Bronchial epithelial cell (primary cell): Measurements from ENCODE around the gene GIT2. TPM values are rescaled to one million over a fixed set of nuclear protein-coding genes. Genes with fewer than 3 reads are reported as not detected.
"Not testable (repeated sequence)": the region's sequence is repeated elsewhere in the genome, so short reads cannot be mapped to it uniquely, and the experiment has no call there.

Experiments
- DNase-seq: peaks from one replicate; pipeline ENCODE4 v3.0.0-alpha.2; 2010; ENCODE audit warnings: low read depth
- FAIRE-seq: peaks from 2 replicates; lab custom pipeline; 2011; peaks lifted over from hg19 to GRCh38; lab: Jason Lieb, UNC
- H3K27me3 ChIP-seq: 2 replicates; pipeline ENCODE4 v1.5.1; 2011; ENCODE audit warnings: low read length; ENCODE audit not compliant: control insufficient read depth, insufficient read depth
- H3K36me3 ChIP-seq: 2 replicates; pipeline ENCODE4 v1.5.1; 2011; ENCODE audit warnings: low read length; ENCODE audit not compliant: control insufficient read depth, insufficient read depth
- H3K4me3 ChIP-seq: 2 replicates; pipeline ENCODE4 v1.5.1; 2011; ENCODE audit warnings: mild to moderate bottlenecking, low read depth, low read length, control low read depth
- total RNA-seq: library from RNA; depleted of rRNA; stranded (reverse); fragments of >200 nt; gene quantifications from 2 replicates; pipeline ENCODE4 v1.2.1, GENCODE V29; 2014
- TF ChIP-seq, protein P1 (sequence below): IDR thresholded peaks from 2 replicates; pipeline ENCODE4 v1.5.1; 2011; ENCODE audit warnings: mild to moderate bottlenecking, moderate library complexity, low read length, control low read depth, inconsistent platforms; ENCODE audit not compliant: insufficient read depth, severe bottlenecking

Gene GIT2
- total RNA-seq, 1 donor from 2014 or later: 22.4 TPM

DNA sequence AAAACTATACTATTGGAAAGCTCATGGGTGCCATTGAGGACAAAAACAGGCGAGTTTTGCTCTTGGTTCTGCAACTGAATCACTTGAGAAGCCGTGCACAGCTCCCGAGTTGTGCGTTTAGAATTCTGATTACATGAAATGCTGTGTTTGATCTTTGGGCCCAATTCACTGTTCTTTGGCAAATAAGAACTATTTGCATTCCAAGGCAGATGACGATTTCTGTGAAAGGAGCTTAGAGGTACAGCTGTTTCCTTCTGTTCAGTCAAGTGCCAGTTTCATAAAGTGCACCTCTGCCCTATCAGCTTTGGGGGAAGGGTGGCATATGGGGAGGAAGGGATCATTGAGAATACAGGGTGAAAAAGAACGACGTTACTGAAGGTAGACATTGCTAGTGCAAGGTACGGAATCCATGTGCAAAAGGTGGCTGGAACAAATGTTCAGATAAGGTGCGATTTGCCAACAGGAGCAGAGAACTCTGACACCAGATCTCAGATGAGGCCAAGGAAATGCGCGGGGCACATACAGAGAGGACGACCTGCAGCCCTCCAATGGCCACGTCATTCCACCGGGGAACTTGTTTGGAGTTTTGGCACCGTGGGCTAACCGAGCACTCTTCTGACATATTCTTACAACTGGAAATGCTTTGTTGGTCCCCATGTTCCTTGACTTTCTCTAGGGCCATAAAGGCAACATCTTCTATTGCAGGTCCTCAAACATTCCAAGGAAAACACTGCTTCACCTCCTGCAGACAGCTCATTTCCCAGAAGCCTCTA is 66.0 kb downstream of the GIT2 start:
- H3K27me3 ChIP-seq: no peaks in the 10 kb centered on the region
- H3K4me3 ChIP-seq: no peak overlapping the region
- TF ChIP-seq, protein P1, sequence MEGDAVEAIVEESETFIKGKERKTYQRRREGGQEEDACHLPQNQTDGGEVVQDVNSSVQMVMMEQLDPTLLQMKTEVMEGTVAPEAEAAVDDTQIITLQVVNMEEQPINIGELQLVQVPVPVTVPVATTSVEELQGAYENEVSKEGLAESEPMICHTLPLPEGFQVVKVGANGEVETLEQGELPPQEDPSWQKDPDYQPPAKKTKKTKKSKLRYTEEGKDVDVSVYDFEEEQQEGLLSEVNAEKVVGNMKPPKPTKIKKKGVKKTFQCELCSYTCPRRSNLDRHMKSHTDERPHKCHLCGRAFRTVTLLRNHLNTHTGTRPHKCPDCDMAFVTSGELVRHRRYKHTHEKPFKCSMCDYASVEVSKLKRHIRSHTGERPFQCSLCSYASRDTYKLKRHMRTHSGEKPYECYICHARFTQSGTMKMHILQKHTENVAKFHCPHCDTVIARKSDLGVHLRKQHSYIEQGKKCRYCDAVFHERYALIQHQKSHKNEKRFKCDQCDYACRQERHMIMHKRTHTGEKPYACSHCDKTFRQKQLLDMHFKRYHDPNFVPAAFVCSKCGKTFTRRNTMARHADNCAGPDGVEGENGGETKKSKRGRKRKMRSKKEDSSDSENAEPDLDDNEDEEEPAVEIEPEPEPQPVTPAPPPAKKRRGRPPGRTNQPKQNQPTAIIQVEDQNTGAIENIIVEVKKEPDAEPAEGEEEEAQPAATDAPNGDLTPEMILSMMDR: no peak
- DNase-seq: no peak
- peak; percentile 7 for FAIRE-seq
- H3K36me3 ChIP-seq: peaks cover 8% of the 10 kb centered on the region

DNA sequence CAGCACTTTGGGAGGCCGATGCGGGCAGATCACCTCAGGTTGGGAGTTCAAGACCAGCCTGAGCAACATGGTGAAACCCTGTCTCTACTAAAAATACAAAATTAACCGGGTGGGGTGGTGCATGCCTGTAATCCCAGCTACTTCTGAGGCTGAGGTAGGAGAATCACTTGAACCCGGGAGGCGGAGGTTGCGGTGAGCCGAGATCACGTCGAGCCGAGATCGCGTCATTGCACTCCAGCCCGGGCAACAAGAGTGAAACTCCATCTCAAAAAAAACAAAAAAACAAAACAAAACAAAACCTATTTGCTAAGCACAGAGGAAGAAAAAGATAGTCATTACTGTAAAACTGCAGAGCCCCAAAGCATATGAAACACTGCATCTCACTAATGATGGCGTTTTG is 66.8 kb downstream of the GIT2 start:
- not testable (repeated sequence) for H3K36me3 ChIP-seq, H3K27me3 ChIP-seq, H3K4me3 ChIP-seq, FAIRE-seq, DNase-seq

DNA sequence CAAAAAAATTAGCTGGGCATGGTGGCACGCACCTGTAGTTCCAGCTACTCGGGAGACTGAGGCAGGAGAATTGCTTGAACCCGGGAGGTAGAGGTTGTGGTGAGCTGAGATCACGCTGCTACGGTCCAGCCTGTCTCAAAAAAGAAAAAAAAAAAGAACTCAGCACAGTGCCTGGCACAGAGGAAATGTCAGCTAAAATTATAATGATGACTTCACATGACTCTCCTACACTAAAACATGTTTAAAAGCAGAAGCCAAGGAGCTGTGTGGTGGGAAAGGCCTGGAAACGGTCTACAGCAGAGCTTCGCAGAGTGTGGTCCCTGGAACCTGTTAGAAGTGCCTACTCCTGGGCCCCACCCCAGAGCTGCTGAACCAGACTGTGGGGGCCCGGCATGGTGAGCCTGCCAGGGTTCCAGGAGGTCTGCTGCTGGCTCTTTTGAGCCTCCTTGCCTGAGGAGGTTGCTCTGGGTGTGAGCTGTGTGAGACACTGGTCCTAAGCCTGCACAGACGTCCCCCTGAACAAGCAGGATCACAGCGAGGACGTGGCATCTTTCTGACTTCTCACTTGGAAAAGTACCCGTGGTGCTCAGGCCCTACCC is 68.0 kb downstream of the GIT2 start:
- DNase-seq: no peak
- Histone ChIP-seq H3K4me3 (no peak overlapping the region), H3K36me3 (peaks cover 8% of the 10 kb centered on the region), H3K27me3 (no peaks in the 10 kb centered on the region)
- FAIRE-seq: no peak
- TF ChIP-seq, protein P1: no peak

DNA sequence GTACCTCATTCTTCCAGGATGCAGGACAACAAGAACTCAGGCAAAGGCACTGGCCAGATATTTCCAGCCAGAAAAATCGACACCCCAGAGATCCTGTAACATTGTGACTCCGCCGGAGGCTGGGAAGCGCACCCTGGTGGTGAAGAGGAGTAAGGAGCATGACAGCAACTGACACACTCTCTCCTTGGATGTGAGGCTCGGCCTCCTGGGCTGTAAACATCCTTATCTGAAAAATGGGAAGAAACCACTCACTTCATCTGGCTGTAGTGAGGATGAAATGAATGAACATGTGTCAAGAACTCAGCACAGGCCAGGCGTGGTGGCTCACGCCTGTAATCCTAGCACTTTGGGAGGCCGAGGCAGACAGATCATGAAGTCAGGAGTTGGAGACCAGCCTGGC is 68.5 kb downstream of the GIT2 start:
- DNase-seq (peak; percentile 18), FAIRE-seq (no peak)
- TF ChIP-seq, protein P1: peak; percentile 71
- Histone ChIP-seq H3K36me3 (peaks cover 6% of the 10 kb centered on the region), H3K4me3 (no peak overlapping the region), H3K27me3 (no peaks in the 10 kb centered on the region)

DNA sequence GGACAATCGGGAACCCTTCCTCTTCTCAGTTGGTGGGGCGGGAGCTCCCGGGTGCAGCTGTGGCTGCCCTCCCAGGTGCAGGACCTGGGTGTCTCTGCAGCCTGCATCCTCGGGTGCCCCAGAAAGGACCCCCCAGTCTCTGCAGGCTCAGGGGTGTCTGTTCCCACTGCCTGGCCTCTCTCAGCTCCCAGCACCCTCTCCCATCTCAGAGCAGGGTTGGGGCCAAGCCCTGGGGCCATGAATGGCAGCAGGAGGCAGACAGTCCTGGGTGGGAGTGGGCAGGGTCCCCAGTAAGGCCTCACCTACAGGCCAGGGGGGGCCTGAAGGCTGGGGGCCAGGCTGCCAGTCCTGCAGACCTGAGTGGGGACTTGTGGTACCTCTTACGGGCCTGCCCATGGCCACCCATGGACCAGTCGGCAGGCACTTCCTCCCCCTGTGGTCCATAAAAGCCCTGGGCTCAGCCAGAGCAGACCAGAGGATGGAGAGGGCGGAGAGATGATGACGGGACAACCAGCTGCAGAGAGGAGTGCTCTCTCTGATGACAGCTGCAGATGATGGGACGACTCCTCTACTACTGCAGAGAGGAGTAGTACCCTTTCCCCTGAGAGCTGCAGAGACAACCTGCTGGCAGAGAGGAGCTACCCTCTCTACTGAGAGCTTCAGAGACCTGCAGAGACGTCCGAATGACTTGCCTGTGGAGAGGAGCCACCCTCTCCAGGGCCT is 69.5 kb downstream of the GIT2 start:
- Histone ChIP-seq H3K27me3 (no peaks in the 10 kb centered on the region), H3K4me3 (no peak overlapping the region), H3K36me3 (peaks cover 3% of the 10 kb centered on the region)
- TF ChIP-seq, protein P1: no peak
- FAIRE-seq: no peak
- no peak for DNase-seq

DNA sequence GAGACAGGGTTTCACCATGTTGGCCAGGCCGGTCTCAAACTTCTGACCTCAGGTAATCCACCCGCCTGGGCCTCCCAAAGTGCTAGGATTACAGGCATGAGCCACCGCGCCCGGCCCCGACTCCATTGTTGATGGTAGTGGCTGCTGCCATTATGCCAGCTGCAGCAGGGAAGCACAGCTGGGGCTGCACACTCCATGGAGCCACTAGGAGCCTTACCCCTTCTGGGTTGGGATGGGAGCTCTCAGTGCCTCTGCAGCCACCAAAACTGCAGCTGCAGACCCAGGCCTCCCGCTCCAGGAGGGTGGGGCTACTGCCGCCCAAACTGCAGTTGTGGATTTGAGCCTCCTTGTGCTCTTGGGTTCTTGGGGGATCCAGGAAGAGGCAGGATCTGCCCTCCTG is 70.2 kb downstream of the GIT2 start:
- TF ChIP-seq, protein P1: no peak
- DNase-seq (no peak), FAIRE-seq (no peak)
- Histone ChIP-seq H3K36me3 (no peaks in the 10 kb centered on the region), H3K27me3 (no peaks in the 10 kb centered on the region), H3K4me3 (no peak overlapping the region)
